HepG2 (cell line): ENCODE results near the gene SLC22A23. TPM values are rescaled to one million over a fixed set of nuclear protein-coding genes. Genes with fewer than 3 reads are reported as not detected.

Experiments
- ATF6 ChIP-seq: sonication (generic); formaldehyde crosslinking; conservative IDR thresholded peaks from 2 replicates; pipeline ENCODE4 v1.4.0; 2020; ENCODE audit warnings: missing genetic modification reagents
- CAMTA2 ChIP-seq: sonication (generic); formaldehyde crosslinking; IDR thresholded peaks from 2 replicates; pipeline ENCODE4 v1.4.0; 2020; ENCODE audit warnings: mild to moderate bottlenecking, missing genetic modification reagents, borderline replicate concordance
- CBX5 ChIP-seq: sonication (generic); formaldehyde crosslinking; IDR thresholded peaks from 2 replicates; pipeline ENCODE4 v1.4.0; 2020; ENCODE audit warnings: missing genetic modification reagents, borderline replicate concordance
- CC2D1A ChIP-seq: sonication (generic); formaldehyde crosslinking; IDR thresholded peaks from 2 replicates; pipeline ENCODE4 v1.8.1; 2023; ENCODE audit warnings: mild to moderate bottlenecking, missing genetic modification reagents
- ERF ChIP-seq: IDR thresholded peaks from 2 replicates; pipeline ENCODE4 v1.6.1; 2018; ENCODE audit warnings: missing biosample characterization, missing genetic modification reagents
- HNF4G ChIP-seq, 2 experiments: sonication (generic) in 1 of 2; formaldehyde crosslinking in 1 of 2; IDR thresholded peaks; 2 replicates each; pipeline versions ENCODE4 v1.4.0 to v1.6.1; 2011 to 2020; ENCODE audit warnings: borderline replicate concordance in 2 of 2, low read depth in 2 of 2, mild to moderate bottlenecking in 2 of 2, low read length in 1 of 2, missing genetic modification reagents in 1 of 2, moderate library complexity in 1 of 2
- KLF9 ChIP-seq: IDR thresholded peaks from 2 replicates; pipeline ENCODE4 v1.6.1; 2016; ENCODE audit warnings: low read depth
- MATR3 ChIP-seq: sonication (generic); formaldehyde crosslinking; IDR thresholded peaks from 2 replicates; pipeline ENCODE4 v1.4.0; 2020; ENCODE audit warnings: missing genetic modification reagents
- MZF1 ChIP-seq: sonication (generic); formaldehyde crosslinking; IDR thresholded peaks from 2 replicates; pipeline ENCODE4 v1.8.1; 2023; ENCODE audit warnings: mild to moderate bottlenecking, missing genetic modification reagents, borderline replicate concordance
- NFKBIZ ChIP-seq: IDR thresholded peaks from 2 replicates; pipeline ENCODE4 v1.6.1; 2018; ENCODE audit warnings: missing genetic modification reagents, missing compliant biosample characterization
- NFRKB ChIP-seq: fragments of 450-650 bp; IDR thresholded peaks from 2 replicates; pipeline ENCODE4 v1.6.1; 2017
- RAD21 ChIP-seq: fragments of 450-650 bp; formaldehyde crosslinking; IDR thresholded peaks from 2 replicates; pipeline ENCODE4 v1.5.0; 2020; ENCODE audit warnings: mild to moderate bottlenecking
- RARA ChIP-seq: IDR thresholded peaks from 2 replicates; pipeline ENCODE4 v1.6.1; 2016; ENCODE audit warnings: missing genetic modification reagents, missing compliant biosample characterization
- SRSF9 ChIP-seq: fragments of 200-400 bp; formaldehyde crosslinking; IDR thresholded peaks from 2 replicates; pipeline ENCODE4 v1.6.1; 2018; ENCODE audit warnings: borderline replicate concordance, mild to moderate bottlenecking, low read depth, low read length; ENCODE audit not compliant: insufficient read depth, poor library complexity, severe bottlenecking
- TEAD2 ChIP-seq: sonication (generic); formaldehyde crosslinking; IDR thresholded peaks from 2 replicates; pipeline ENCODE4 v1.9.0; 2021; ENCODE audit warnings: missing genetic modification reagents
- YY1 ChIP-seq: IDR thresholded peaks from 2 replicates; pipeline ENCODE4 v1.6.1; 2011; ENCODE audit warnings: low read length, low read depth, moderate library complexity, mild to moderate bottlenecking; ENCODE audit not compliant: insufficient read depth, insufficient replicate concordance
- ZFP41 ChIP-seq: sonication (generic); formaldehyde crosslinking; IDR thresholded peaks from 2 replicates; pipeline ENCODE4 v1.4.0; 2020; ENCODE audit warnings: mild to moderate bottlenecking, missing genetic modification reagents, borderline replicate concordance
- ZNF10 ChIP-seq: sonication (generic); formaldehyde crosslinking; IDR thresholded peaks from 2 replicates; pipeline ENCODE4 v1.4.0; 2020; ENCODE audit warnings: mild to moderate bottlenecking, low read depth, missing genetic modification reagents, borderline replicate concordance
- ZNF496 ChIP-seq: sonication (generic); formaldehyde crosslinking; IDR thresholded peaks from 2 replicates; pipeline ENCODE4 v1.8.1; 2023; ENCODE audit warnings: mild to moderate bottlenecking, moderate library complexity, missing genetic modification reagents; ENCODE audit not compliant: insufficient replicate concordance
- ZNF737 ChIP-seq: sonication (generic); formaldehyde crosslinking; IDR thresholded peaks from 2 replicates; pipeline ENCODE4 v1.5.0; 2020; ENCODE audit warnings: missing genetic modification reagents, mild to moderate bottlenecking, borderline replicate concordance
- ZSCAN9 ChIP-seq: IDR thresholded peaks from 2 replicates; pipeline ENCODE4 v1.6.1; 2016; ENCODE audit warnings: borderline replicate concordance
- polyA plus RNA-seq, 8 experiments: library from polyadenylated mRNA; depleted of rRNA in 3 of 8; stranded (reverse) in 7 of 8; unstranded in 1 of 8; fragments of >200 nt; fragmentation: Illumina TruSeq in 4 of 8; extraction: Trizol in 4 of 8; gene quantifications; 2 replicates each; pipeline versions ENCODE4 v1.2.1 to v1.2.3, GENCODE V29; 2011 to 2016; ENCODE audit warnings: low read depth in 4 of 8, missing spikeins in 1 of 8, mixed read lengths in 1 of 8; ENCODE audit not compliant: insufficient read depth in 1 of 8
- total RNA-seq, 5 experiments: library from RNA; depleted of rRNA; stranded (reverse); fragments of >200 nt; fragmentation: Illumina TruSeq; extraction: Trizol; gene quantifications; 2 replicates each; pipeline ENCODE4 v1.2.3, GENCODE V29; 2016; ENCODE audit warnings: low read depth in 1 of 5
- TF ChIP-seq, protein P1 (sequence below): sonication (generic); formaldehyde crosslinking; IDR thresholded peaks from 2 replicates; pipeline ENCODE4 v1.8.1; 2023; ENCODE audit warnings: mild to moderate bottlenecking, missing genetic modification reagents, borderline replicate concordance
- TF ChIP-seq, protein P2 (sequence below): sonication (generic); formaldehyde crosslinking; IDR thresholded peaks from 2 replicates; pipeline ENCODE4 v1.8.1; 2022; ENCODE audit warnings: mild to moderate bottlenecking, missing genetic modification reagents
- TF ChIP-seq, protein P3 (sequence below): sonication (generic); formaldehyde crosslinking; IDR thresholded peaks from 2 replicates; pipeline ENCODE4 v1.4.0; 2020; ENCODE audit warnings: missing genetic modification reagents, mild to moderate bottlenecking, borderline replicate concordance

The SLC22A23 gene
- total and polyA plus RNA-seq, 2 of the 13 experiments (the other 11 are each of a cell fraction or from before 2014, with no cell fraction given) = 11.8 to 17.5 TPM

GRCh38 chr6:3251462-3252314 lies 205.2 kb downstream of the SLC22A23 start (continued):
- TF ChIP-seq NFKBIZ (CRISPR knock-in tag) (no peak), NFRKB (no peak), ATF6 (CRISPR knock-in tag) (no peak), MATR3 (CRISPR knock-in tag) (no peak), ZSCAN9 (CRISPR knock-in tag) (no peak; the same call in 1 of the 2 replicates), MZF1 (CRISPR knock-in tag) (no peak), ZFP41 (no peak), CBX5 (CRISPR knock-in tag) (peak; percentile 43; the same call in 1 of the 2 replicates), ZNF496 (CRISPR knock-in tag) (no peak), RARA (CRISPR knock-in tag) (no peak), ZNF10 (CRISPR knock-in tag) (no peak), SRSF9 (no peak), TEAD2 (no peak), KLF9 (CRISPR knock-in tag) (no peak), CAMTA2 (CRISPR knock-in tag) (no peak), CC2D1A (CRISPR knock-in tag) (no peak), ERF (peak; percentile 65), ZNF737 (CRISPR knock-in tag) (no peak), RAD21 (CRISPR knock-in tag) (peak; percentile 89), YY1 (peak; percentile 47), HNF4G (IDR thresholded peaks at IDR 0.05; ENCODE audit: borderline replicate concordance, low read depth, low read length) (no peak), HNF4G (CRISPR knock-in tag; IDR thresholded peaks at IDR 0.05; ENCODE audit: borderline replicate concordance, low read depth) (0 out of 2 replicates have a peak, but pooled peaks have one; percentile 53)
- TF ChIP-seq, protein P1, sequence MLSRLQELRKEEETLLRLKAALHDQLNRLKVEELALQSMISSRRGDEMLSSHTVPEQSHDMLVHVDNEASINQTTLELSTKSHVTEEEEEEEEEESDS = no peak
- TF ChIP-seq, protein P2, sequence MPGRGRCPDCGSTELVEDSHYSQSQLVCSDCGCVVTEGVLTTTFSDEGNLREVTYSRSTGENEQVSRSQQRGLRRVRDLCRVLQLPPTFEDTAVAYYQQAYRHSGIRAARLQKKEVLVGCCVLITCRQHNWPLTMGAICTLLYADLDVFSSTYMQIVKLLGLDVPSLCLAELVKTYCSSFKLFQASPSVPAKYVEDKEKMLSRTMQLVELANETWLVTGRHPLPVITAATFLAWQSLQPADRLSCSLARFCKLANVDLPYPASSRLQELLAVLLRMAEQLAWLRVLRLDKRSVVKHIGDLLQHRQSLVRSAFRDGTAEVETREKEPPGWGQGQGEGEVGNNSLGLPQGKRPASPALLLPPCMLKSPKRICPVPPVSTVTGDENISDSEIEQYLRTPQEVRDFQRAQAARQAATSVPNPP (CRISPR knock-in tag) = no peak
- TF ChIP-seq, protein P3, sequence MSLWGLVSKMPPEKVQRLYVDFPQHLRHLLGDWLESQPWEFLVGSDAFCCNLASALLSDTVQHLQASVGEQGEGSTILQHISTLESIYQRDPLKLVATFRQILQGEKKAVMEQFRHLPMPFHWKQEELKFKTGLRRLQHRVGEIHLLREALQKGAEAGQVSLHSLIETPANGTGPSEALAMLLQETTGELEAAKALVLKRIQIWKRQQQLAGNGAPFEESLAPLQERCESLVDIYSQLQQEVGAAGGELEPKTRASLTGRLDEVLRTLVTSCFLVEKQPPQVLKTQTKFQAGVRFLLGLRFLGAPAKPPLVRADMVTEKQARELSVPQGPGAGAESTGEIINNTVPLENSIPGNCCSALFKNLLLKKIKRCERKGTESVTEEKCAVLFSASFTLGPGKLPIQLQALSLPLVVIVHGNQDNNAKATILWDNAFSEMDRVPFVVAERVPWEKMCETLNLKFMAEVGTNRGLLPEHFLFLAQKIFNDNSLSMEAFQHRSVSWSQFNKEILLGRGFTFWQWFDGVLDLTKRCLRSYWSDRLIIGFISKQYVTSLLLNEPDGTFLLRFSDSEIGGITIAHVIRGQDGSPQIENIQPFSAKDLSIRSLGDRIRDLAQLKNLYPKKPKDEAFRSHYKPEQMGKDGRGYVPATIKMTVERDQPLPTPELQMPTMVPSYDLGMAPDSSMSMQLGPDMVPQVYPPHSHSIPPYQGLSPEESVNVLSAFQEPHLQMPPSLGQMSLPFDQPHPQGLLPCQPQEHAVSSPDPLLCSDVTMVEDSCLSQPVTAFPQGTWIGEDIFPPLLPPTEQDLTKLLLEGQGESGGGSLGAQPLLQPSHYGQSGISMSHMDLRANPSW (CRISPR knock-in tag) = no peak
